ENCODE measurements around the gene GRM4. TPM values are rescaled to one million over a fixed set of nuclear protein-coding genes. Genes with fewer than 3 reads are reported as not detected.

GRM4 gene
- total RNA-seq, 1 donor from 2014 or later: not detected

DNA sequence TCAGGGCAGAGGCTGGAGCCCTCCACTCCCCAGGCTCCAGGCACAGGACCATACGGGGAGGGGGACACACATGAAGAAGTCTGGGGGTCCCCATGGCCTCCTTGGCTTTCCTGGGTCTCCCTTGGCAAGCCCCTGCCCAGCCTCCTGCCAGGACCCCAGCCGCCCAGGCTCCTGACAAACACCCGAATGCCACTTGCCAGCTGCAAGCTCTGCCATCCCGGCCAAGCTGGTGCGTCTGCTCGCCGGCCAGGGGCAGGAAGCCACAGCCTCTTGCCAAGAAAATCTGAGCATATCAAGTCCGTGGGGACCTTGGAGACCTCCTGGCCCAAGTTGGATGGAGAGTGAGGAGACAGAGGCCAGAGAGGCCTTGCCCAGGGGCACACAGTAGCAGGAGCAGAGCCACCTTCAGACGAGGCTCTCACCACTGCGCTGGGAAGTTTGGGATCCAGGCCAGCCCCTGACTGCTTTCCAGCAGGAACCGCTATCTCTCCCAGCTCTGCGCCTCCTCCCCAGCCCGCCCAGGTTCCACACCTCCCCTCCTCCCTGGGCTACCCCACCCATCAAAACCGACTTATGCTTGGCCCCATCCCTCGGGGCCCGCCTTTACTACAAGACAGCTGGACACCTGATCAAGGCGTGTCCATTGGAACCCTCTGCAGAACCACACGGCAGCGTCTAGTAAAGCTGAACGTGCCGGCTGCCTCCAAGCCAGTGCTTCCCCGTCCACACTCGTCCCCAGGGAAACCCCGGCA lies 80.2 kb downstream of the GRM4 start:
- DNase-seq (ENCODE audit: low spot score): no peak

DNA sequence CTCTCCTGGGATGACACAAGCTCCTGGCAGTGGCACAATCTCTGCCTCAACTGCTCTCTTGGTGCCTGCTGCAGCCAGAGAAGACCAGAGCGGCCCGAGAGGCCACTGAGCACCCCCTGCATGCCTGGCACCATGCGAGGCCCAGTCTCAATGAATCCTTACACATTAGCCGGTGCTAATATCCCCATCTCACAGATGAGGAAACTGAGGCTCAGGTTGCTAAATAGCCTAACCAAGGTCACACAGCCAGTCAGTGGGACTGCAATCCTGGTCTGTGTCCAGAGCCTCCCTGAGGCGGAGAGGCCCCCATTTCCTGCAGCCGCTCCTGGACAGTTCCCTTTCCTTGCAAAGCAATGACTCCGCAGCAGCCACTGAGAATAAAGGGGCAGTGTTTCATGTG lies 81.2 kb downstream of the GRM4 start:
- DNase-seq (ENCODE audit: low spot score): no peak

DNA sequence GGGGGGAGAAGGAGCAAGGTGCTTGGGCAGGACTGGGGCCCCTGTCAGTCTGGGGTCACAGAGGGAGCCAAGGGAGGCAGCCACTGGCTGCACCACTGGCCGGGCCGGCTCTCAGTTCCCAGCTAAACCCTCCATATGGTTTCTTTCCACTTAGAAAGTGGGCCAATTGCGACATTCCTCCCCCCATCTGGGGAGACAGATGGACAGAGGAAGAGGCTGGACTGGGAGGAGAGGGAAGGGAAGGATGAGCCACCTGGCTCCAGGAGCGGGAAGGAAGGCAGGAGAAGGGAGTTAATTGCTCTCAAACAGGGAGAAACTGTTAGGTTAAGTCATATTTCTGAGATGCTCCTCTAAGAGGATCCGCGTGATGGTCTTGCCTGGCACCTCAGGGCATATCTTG lies 82.2 kb downstream of the GRM4 start:
- no peak for DNase-seq (ENCODE audit: low spot score)

DNA sequence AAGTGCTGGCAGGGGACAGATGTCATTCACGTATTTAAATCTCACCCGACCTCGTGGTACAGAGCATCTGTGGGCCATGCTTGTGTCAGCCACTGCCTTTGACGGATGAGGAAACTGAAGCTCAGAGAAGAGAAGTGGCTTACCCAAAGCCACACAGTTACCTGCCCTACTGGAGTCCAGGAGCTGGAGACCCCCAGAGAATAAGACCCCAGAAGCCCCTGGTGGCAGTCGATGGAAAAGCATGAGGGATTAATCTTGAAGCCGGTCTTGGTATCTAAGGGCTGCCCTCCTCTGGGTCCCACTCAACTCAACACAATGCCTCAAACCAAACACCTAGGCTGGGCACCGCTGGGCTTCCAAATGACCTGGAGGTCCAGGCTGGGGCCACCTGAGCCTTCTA lies 83.1 kb downstream of the GRM4 start:
- DNase-seq (ENCODE audit: low spot score): no peak

DNA sequence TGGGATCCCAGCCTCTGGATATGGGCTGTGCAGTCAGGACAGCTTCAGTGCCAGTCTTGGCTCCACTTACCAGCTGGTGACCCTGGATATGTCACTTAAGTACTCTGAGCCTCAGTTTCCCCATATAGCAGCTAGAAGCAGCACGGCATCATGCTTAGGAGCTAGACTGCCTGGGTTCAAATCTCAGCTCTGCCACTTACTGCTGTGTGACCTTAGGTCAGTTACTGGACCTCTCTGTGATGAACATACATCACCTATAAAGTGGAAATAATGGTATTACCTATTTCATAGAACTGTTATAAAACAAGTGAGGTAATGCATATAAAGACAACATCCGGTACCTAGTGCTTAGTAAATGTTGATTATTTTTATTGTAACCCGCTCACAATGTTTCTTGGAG lies 83.7 kb downstream of the GRM4 start:
- DNase-seq (ENCODE audit: low spot score): no peak

DNA sequence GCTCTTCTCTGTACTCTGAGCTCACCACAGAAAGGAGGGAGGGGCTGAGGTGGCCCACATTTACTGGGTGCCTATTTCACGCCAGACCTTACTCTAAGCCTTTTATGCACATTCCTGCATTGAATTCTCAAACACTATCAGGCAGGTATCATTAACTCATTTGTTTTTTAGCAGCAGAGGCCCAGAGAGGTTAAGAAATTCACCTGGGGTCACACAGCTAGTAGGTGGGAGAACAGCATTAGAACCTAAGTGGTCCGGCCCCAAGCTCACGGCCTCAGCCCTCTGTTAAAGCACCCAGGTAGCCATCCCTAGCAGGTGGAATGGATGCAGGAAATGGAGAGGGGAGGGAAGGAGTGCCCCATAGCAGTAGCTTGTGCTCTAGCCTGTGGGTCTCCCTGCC lies 84.5 kb downstream of the GRM4 start:
- DNase-seq (ENCODE audit: low spot score): no peak

DNA sequence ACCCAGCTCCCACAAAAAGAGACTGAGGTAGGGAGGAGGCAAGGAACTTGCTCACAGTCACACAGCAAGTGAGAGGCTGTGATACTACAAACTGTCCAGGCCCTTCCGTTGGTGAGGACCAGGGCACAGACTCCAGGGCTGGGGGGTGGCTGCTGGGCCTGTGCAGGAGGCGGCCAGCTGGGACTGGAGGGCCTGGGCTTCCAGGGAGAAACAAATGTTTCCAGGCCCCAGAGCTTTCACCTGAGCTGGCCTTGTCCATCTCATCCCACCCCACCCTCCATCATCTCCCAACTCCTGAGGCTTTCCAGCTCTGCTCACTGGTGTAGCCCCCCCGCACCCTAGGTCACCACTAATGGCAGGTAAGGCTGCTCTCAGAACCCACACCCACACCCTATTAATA lies 86.0 kb downstream of the GRM4 start:
- DNase-seq (ENCODE audit: low spot score): no peak

DNA sequence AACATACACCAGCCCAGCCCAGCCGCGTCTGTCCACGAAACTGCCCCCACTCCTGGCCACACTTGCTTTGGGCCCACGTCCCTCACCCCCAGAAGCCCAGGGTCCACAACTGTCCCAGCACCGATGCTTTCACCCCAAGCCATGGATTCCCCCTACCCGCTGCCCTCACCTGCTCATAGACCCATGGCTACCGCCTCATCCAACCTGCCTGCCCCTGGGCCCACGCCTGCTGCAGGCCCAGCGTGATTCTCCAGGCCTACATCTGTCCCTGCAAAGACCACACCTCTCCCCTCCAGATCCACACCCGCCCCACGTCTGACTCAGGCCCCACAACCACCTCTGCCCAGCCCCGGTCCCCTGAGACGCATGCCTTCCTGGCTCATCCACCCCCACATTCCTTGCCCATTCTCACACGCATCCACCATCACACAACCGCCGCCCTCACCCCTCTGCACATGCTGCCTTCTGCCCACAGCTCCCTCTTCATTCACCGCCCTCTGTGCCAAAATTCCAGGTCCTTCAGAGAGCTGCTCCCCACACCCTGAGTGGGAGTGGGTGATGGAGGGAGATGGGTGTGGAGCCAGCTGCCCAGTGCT lies 86.7 kb downstream of the GRM4 start:
- no peak for DNase-seq (ENCODE audit: low spot score)

DNA sequence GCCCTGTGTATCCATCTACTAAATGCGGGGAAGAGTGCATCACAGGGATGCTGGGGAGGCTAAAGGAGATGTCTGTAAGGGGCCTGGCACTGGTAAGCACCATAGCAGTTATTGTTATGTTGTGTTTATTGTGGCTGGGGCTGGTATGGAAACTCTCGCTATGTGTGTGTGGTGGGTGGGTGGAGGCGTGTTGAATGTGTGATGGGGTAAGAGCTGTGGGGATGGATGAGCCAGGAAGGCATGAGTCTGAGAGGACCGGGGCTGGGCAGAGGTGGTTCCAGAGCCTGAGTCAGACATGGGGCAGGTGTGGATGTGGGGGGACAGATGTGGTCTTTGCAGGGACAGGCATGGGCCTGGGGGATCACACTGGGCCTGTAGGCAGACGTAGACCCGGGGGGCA lies 88.1 kb downstream of the GRM4 start:
- DNase-seq (ENCODE audit: low spot score): no peak

DNA sequence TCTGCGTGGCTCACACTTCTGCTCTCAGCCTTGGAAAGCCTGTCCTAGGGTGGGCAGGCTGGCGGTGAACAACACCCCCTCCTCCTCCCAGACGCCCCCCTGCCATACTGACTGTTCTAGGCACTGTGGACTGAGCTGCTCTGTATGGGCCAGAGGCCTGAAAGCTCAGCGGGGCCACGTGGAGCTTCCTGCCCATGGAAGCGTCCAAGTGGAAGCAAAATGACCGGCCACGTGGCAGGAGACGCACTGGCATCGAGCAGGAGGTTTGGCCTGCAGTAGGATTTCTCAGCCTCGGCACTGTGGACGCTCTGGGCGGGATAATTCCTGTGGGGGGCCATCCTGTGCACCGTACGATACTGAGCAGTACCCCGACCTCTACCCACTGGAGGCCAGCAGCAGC lies 88.7 kb downstream of the GRM4 start:
- no peak for DNase-seq (ENCODE audit: low spot score)

DNA sequence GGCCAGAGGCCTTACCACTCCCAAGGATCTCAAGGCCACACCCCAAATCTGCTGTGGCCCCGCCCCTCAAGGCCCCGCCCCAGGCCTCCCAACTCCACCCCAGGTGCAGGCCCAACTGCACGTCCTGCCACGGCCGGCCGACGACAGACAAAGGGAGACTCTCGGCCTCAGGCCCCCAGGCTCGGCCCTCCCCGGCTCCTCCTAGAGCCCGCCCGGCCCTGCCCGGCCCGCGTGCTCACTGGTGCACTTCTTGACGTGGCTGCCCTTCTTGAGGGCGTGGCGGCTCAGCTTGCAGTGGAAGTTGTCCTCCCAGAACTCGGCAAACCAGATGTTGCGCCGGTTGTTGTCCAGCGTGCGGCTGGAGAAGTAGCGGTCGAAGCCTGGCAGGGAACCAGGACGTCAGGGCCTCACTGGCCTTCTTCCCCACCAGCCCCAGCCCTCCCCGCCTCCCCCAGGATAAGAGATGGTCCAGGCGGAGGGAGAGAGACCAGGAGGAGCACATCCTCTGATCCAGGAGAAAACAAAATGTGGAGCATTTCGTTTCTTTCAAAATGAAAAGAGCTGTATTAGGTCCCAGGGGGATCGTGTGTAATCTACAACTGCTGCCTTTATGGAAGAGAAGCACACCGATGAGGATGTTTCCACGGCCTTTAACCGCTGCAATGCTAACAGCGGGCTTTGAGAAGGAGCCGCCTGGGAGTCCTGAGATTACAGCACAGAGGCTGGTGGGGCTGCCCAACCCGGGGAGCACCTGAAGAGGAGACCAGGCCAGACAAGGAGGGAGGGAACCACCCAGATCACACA lies 89.4 kb downstream of the GRM4 start:
- no peak for DNase-seq (ENCODE audit: low spot score)

DNA sequence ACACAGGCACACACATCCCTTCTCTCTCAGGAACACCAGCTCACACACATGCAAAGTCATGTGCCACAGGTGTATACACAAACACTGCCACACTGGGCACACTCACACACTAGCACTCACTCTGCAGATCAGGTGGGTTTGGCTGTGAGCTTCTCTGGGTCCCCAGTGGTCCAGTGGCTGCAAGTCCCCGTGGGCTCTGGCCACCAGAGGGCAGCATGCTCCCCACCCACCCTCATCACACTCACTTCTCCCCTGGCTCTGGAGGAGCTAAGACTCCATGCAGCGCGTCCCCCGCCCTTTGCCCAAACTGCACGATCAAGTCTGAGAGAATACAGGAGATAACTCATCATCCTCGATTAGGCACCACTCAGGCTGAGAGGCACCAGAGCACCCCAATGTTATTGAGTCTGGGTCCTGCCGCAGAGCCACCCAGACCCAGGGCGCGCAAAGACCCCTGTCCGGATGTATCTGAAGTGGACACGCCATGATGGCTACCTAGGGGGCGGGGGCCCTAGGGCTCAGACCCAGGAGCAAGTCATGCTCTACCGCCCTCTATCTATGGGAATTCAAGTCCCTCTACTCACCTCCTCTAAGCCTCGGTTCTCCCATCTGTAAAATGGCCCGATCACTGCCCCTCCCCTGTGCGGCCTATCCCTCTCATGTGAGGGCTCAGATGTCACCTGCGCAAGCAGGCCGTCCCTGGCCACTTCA lies 90.5 kb downstream of the GRM4 start:
- no peak for DNase-seq (ENCODE audit: low spot score)

DNA sequence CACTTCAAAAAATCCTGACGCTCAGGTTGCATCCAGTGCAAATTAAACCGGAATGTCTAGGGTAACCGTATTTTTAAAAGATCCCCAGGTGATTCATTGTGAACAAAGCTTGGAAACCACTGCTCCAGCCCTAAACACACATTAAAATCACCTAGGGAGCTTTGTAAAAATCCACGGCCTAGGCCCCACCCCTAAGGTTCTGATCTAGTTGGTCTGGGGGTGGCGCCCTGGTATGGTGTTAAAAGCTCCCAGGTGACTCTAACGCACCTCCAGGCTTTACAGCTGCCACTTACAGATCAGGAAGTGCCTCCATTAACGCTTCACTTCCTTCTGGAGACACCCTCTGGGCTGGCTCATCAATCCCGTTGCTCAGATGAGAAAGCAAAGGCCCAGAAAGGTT lies 92.2 kb downstream of the GRM4 start:
- no peak for DNase-seq (ENCODE audit: low spot score)

DNA sequence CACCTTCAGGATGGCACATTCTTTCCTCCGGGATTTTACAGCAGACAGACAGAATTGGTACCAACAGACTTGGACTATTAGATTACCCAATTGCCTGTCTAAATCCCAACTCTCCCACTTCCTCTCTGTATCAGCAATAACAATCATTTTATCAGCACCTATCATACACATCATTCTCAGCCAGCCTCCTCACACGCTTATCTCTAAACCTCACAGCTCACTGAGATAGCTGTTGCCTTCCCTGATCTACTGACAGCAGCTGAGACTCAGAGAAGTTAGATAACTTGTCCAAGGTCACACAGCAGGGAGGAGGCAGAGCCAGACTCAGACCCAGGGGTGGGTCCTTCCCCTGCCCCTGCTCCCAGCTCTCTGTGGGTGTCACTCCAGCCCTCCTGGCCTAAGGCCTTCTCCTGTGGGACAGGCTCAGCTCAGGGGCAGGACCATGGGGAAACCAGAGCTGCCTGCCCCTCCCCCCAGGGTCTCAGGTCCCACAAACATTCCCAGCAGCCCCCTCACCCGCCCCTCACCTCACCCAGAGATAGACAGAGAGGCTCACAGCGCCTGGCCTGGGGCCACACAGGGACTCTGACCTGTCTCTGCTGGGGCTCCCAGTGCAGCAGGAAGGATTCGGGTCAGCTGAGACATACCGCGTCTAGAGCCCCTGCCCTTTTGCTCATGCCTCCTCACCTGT lies 92.8 kb downstream of the GRM4 start:
- no peak for DNase-seq (ENCODE audit: low spot score)

DNA sequence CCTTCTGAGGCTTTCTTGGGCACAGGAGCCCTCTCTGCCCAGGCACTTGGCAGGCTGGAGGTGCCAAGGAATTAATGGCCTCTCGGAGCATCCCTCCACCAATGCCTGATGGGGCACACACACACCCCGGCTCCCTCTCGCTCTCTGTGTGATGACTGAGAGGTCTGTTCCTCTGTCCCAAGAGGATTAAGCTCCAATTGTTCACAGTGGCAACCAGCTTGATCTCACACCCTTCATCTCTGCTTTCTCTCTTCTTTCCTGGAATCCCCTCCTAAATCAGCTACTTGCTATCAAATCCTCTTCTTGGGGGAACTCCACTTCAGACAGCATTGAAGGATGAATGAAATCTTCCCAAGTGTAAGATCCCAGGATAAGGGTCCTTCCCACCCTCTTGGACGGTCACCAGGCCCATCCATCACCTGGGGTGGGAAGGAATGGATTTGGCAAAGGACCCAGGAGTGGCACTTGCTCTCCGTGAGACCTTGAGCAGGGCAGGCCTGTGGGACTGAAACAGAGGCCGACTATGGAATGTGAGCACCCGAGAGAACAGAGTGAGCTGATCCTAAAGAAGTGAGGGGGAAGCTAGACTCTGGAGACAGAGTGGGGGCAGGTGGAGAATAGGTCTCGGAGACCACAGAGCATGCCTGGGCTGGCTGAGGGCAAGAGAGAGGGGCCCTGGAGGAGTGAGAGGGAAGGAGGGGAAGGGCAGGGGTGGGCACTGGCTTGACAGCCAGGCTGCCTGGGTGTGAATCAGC lies 93.6 kb downstream of the GRM4 start:
- no peak for DNase-seq (ENCODE audit: low spot score)

DNA sequence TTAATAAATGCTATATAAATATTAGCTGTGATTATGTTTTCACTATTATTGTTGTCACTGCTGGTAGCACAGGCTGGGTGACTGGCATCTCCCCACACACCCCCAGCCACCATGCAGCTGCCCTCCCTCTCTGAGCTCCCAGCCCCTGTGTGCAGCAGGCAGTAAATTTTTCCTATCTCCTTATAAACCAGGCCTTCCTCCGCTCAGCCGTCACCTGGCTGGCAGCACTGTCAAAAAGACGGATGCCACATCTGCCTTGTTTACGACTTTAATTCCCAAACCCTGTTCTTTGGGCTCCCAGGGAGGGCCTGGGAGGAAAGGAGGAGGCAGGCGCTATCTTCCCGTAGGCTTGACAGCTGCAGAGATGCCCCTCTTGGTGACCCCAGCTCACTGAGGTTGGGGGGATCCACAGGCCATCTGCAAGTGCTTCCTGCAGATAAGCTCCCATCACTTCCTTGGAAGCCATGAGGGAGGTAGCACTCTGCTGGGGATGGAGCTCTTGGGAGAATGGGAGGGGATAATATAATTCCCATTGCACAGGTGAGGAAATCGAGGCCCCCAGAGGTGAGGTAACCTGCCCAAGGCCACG lies 94.5 kb downstream of the GRM4 start:
- no peak for DNase-seq (ENCODE audit: low spot score)

DNA sequence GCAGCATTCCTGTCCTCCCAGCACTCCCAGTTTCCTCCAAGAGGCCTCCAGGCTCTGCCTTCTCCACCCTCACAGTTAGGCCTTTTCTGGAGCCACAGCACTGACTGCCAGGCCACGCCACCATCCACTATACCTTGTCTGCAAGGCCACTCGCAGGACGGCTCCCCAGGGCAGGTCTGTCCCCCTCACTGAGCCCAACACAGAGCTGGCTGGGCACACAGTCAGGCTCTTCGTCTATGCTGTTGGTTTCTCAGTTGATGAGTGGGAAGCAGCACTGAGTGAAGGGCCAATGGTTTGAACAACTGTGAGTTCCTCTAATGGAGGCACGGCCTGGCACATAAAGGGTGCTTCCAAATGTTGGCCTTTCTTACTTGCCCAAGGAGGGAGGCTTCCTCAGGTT lies 95.2 kb downstream of the GRM4 start:
- no peak for DNase-seq (ENCODE audit: low spot score)

DNA sequence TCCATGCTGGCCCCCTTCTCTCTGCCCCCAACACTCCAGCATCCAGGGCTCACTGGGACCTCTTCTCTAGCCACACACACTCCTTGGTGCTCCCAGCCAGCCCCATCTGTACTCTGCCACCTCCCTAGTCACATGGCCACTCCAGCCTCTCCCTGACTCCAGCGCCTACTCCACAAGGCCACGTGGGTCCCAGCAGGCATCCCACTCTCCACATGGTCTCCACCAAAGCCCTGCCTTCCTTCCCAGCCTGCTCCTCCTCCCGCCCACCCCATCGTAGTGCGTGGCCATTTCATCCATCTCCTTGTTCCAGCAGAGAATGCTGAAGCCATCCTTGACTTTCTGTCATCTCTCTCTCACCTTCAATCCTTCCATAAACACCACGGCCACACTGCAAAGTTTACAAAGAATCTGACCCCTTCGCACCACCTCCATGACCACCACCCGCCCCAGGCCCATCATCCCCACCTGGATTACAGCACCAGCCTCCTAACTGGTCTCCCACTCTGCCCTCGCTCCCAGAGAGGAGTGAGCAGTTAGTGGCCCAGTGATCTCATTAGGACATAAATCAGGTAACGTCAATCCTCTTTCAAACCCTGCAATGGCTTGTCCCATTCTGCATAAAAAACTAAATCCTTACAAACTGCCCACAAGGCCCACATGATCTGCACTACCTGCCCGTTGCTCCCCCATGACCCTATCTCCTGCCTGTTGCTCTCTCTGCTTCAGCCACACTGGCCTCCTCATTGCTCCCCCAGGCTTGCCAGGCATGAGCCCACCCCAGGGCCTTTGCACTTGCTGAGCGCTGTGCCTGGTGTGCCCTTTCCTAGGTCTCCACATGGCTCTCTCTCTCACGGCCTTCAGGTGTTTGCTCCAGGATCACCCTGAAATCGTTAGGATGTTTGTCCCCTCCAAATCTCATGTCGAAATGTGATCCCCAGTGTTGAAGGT lies 96.2 kb downstream of the GRM4 start:
- no peak for DNase-seq (ENCODE audit: low spot score)

Data from mesenteric fat pad (tissue), 1 donor.